ENCODE measurements around the gene GTF2H2C.
"Not testable (repeated sequence)": the region's sequence is repeated elsewhere in the genome, so short reads cannot be mapped to it uniquely, and the experiment has no call there.

The GTF2H2C gene

GRCh38 chr5:69568072-69568471 is 8.1 kb downstream of the GTF2H2C start:
- ATAC-seq, result not testable (repeated sequence)

- ATAC-seq, result not testable (repeated sequence)
Observed at GRCh38 chr5:69583356-69583755, 23.4 kb downstream of the GTF2H2C start.

- not testable (repeated sequence) for ATAC-seq
Observed at GRCh38 chr5:69596114-69596840, 36.3 kb downstream of the GTF2H2C start.

- ATAC-seq, result not testable (repeated sequence)
Observed at GRCh38 chr5:69601947-69602346, 42.0 kb downstream of the GTF2H2C start.

GRCh38 chr5:69606839-69607238 is 46.8 kb downstream of the GTF2H2C start:
- ATAC-seq, result not testable (repeated sequence)

GRCh38 chr5:69607750-69608149 is 47.8 kb downstream of the GTF2H2C start:
- ATAC-seq, result not testable (repeated sequence)

- ATAC-seq, result peak; percentile 61
Observed at GRCh38 chr5:69608861-69609496, 49.0 kb downstream of the GTF2H2C start.

GRCh38 chr5:69614843-69615242 is 54.9 kb downstream of the GTF2H2C start:
- ATAC-seq, result peak; percentile 31; the same call in 2 of the 3 replicates

GRCh38 chr5:69631879-69632278 is 71.9 kb downstream of the GTF2H2C start:
- ATAC-seq, result not testable (repeated sequence)
